HEK293 (cell line): ENCODE measurements around the gene RASD1.

ENCODE experiments used
- CTCF ChIA-PET: fragments of 350-600 bp; formaldehyde crosslinking; extraction: SDS; loops from one replicate; lab custom pipeline; 2021; ENCODE audit warnings: antibody characterized with exemption; lab: Yijun Ruan, JAX
- POLR2A ChIA-PET: fragments of 300-600 bp; formaldehyde crosslinking; extraction: SDS; loops from one replicate; lab custom pipeline; 2020; ENCODE audit warnings: antibody characterized with exemption, inconsistent platforms; lab: Yijun Ruan, JAX
- H3K27ac ChIP-seq: fragments of 200-500 bp; sonication (Bioruptor generic); 2 replicates; pipeline ENCODE4 v1.5.1; 2014; ENCODE audit warnings: low read depth, low read length, control low read depth, inconsistent platforms; ENCODE audit errors: extremely low read depth
- H3K36me3 ChIP-seq, 2 experiments: fragments of 200-500 bp in 1 of 2; sonication (Bioruptor generic) in 1 of 2; 1 replicate in 1 of 2; 2 replicates in 1 of 2; pipeline ENCODE4 v1.5.1; 2014 to 2017; ENCODE audit warnings: inconsistent platforms in 2 of 2, low read length in 2 of 2; ENCODE audit not compliant: control insufficient read depth in 2 of 2, insufficient read depth in 1 of 2
- H3K4me1 ChIP-seq: fragments of 200-500 bp; sonication (Bioruptor generic); 2 replicates; pipeline ENCODE4 v1.5.1; 2014; ENCODE audit warnings: mild to moderate bottlenecking, low read length, inconsistent platforms; ENCODE audit not compliant: control insufficient read depth, insufficient read depth
- H3K4me3 ChIP-seq: 2 replicates; pipeline ENCODE4 v1.5.1; 2011; ENCODE audit warnings: low read depth, mild to moderate bottlenecking, control low read depth, low read length, moderate library complexity
- H3K9me3 ChIP-seq: fragments of 200-500 bp; sonication (Bioruptor generic); 2 replicates; pipeline ENCODE4 v1.5.1; 2014; ENCODE audit warnings: low read depth, low read length, inconsistent platforms; ENCODE audit not compliant: control insufficient read depth, insufficient read depth
- FEZF1 ChIP-seq: fragments of 450-650 bp; formaldehyde crosslinking; IDR thresholded peaks from 2 replicates; pipeline ENCODE4 v1.5.1; 2016; ENCODE audit warnings: missing biosample characterization, missing genetic modification characterization
- GLIS2 ChIP-seq: fragments of 450-650 bp; formaldehyde crosslinking; IDR thresholded peaks from 2 replicates; pipeline ENCODE4 v1.5.1; 2016; ENCODE audit warnings: missing biosample characterization, missing genetic modification characterization
- IKZF3 ChIP-seq: fragments of 450-650 bp; IDR thresholded peaks from 2 replicates; pipeline ENCODE4 v1.5.0; 2018; ENCODE audit warnings: missing biosample characterization, mild to moderate bottlenecking, missing genetic modification characterization, moderate library complexity
- KLF9 ChIP-seq: fragments of 450-650 bp; formaldehyde crosslinking; IDR thresholded peaks from 2 replicates; pipeline ENCODE4 v1.5.1; 2016; ENCODE audit warnings: missing biosample characterization, missing genetic modification characterization, low read depth
- RBAK ChIP-seq: fragments of 450-650 bp; formaldehyde crosslinking; IDR thresholded peaks from 2 replicates; pipeline ENCODE4 v1.5.1; 2016; ENCODE audit warnings: missing biosample characterization, missing genetic modification characterization
- SETDB1 ChIP-seq: IDR thresholded peaks from one replicate; pipeline ENCODE4 v1.6.1; 2017; ENCODE audit warnings: mild to moderate bottlenecking, low read length, moderate library complexity, mixed read lengths; ENCODE audit not compliant: insufficient read length
- SP3 ChIP-seq: fragments of 450-650 bp; formaldehyde crosslinking; IDR thresholded peaks from 2 replicates; pipeline ENCODE4 v1.5.1; 2016; ENCODE audit warnings: missing biosample characterization, missing genetic modification characterization
- TCF7L2 ChIP-seq: IDR thresholded peaks from 2 replicates; pipeline ENCODE4 v1.6.1; 2011; ENCODE audit warnings: low read depth, mild to moderate bottlenecking, inconsistent platforms, low read length, moderate library complexity, borderline replicate concordance
- ZNF10 ChIP-seq: fragments of 450-650 bp; formaldehyde crosslinking; IDR thresholded peaks from 2 replicates; pipeline ENCODE4 v1.5.1; 2017; ENCODE audit warnings: missing biosample characterization, missing genetic modification characterization
- ZNF140 ChIP-seq: fragments of 450-650 bp; formaldehyde crosslinking; IDR thresholded peaks from 2 replicates; pipeline ENCODE4 v1.5.1; 2016; ENCODE audit warnings: missing biosample characterization, missing genetic modification characterization
- ZNF174 ChIP-seq: fragments of 450-650 bp; formaldehyde crosslinking; IDR thresholded peaks from 2 replicates; pipeline ENCODE4 v1.5.0; 2017; ENCODE audit warnings: missing biosample characterization, mild to moderate bottlenecking, missing genetic modification characterization
- ZNF2 ChIP-seq: fragments of 450-650 bp; formaldehyde crosslinking; IDR thresholded peaks from 2 replicates; pipeline ENCODE4 v1.5.1; 2016; ENCODE audit warnings: missing biosample characterization, missing genetic modification characterization
- ZNF211 ChIP-seq: fragments of 450-650 bp; formaldehyde crosslinking; IDR thresholded peaks from 2 replicates; pipeline ENCODE4 v1.5.1; 2016; ENCODE audit warnings: low read depth, missing biosample characterization, missing genetic modification characterization
- ZNF266 ChIP-seq: fragments of 450-650 bp; formaldehyde crosslinking; IDR thresholded peaks from 2 replicates; pipeline ENCODE4 v1.5.1; 2016; ENCODE audit warnings: missing biosample characterization, missing genetic modification characterization, low read depth
- ZNF274 ChIP-seq, 2 experiments: fragments of 200-500 bp in 1 of 2; fragments of 450-650 bp in 1 of 2; sonication (Bioruptor generic) in 1 of 2; formaldehyde crosslinking in 1 of 2; IDR thresholded peaks; 2 replicates each; pipeline versions ENCODE4 v1.5.1 to v1.6.1; 2014 to 2016; ENCODE audit warnings: borderline replicate concordance in 1 of 2, inconsistent platforms in 1 of 2, low read length in 1 of 2, missing biosample characterization in 1 of 2, missing genetic modification characterization in 1 of 2
- ZNF391 ChIP-seq: fragments of 450-650 bp; formaldehyde crosslinking; IDR thresholded peaks from 2 replicates; pipeline ENCODE4 v1.5.1; 2016; ENCODE audit warnings: low read depth, missing biosample characterization, missing genetic modification characterization, borderline replicate concordance
- ZNF48 ChIP-seq: fragments of 450-650 bp; formaldehyde crosslinking; IDR thresholded peaks from 2 replicates; pipeline ENCODE4 v1.5.1; 2016; ENCODE audit warnings: missing biosample characterization, missing genetic modification characterization
- ZNF521 ChIP-seq: fragments of 450-650 bp; formaldehyde crosslinking; IDR thresholded peaks from 2 replicates; pipeline ENCODE4 v1.5.1; 2017; ENCODE audit warnings: missing biosample characterization, mild to moderate bottlenecking, missing genetic modification characterization
- ZNF548 ChIP-seq: fragments of 450-650 bp; formaldehyde crosslinking; IDR thresholded peaks from 2 replicates; pipeline ENCODE4 v1.5.1; 2016; ENCODE audit warnings: missing biosample characterization, missing genetic modification characterization
- ZNF600 ChIP-seq: fragments of 450-650 bp; formaldehyde crosslinking; IDR thresholded peaks from 2 replicates; pipeline ENCODE4 v1.5.1; 2016; ENCODE audit warnings: missing biosample characterization, missing genetic modification characterization
- ZNF624 ChIP-seq: fragments of 450-650 bp; formaldehyde crosslinking; IDR thresholded peaks from 2 replicates; pipeline ENCODE4 v1.5.1; 2017; ENCODE audit warnings: missing biosample characterization, missing genetic modification characterization
- ZNF747 ChIP-seq: fragments of 450-650 bp; formaldehyde crosslinking; IDR thresholded peaks from 2 replicates; pipeline ENCODE4 v1.5.1; 2016; ENCODE audit warnings: missing biosample characterization, missing genetic modification characterization
- TF ChIP-seq, protein P1 (sequence below): fragments of 450-650 bp; formaldehyde crosslinking; IDR thresholded peaks from 2 replicates; pipeline ENCODE4 v1.5.1; 2016; ENCODE audit warnings: missing biosample characterization, missing genetic modification characterization
- TF ChIP-seq, protein P2 (sequence below): fragments of 450-650 bp; formaldehyde crosslinking; IDR thresholded peaks from 2 replicates; pipeline ENCODE4 v1.5.1; 2016; ENCODE audit warnings: missing biosample characterization, missing genetic modification characterization, borderline replicate concordance

Gene RASD1

DNA sequence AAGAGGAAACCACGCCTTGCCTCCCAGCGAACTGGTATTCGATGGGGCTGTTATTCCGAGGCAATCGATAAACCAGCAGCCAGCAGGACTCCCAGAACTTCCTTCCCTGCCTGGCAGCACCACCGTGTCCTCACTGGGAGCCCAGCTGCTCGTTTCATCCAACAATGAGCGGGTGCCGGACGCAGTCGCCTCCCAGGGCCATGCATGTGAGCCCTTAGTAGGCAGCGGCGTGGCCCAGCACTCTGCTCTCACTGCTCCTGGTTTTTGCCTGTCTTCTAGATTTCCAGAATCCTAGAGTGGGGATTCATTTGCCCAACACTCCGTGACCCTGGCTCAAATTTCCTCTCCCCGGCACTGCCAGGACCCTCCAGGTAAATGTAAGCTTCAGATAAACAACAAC lies 29.1 kb upstream of the RASD1 start:
- Histone ChIP-seq H3K9me3 (no peaks in the 10 kb centered on the region), H3K27ac (no peak overlapping the region), H3K4me3 (no peak overlapping the region), H3K36me3 (no peaks in the 10 kb centered on the region), H3K4me1 (peaks cover 2% of the 10 kb centered on the region; the same call in 1 of the 2 replicates)
- ChIA-PET POLR2A (no interaction called here), CTCF (interaction anchor here (2.2 kb wide), 1 partner anchor 43 kb away, joined by 5 read pairs; no protein-coding TSS in a partner anchor)
- TF ChIP-seq SP3 (tag by site-specific recombination) (no peak), ZNF747 (tag by site-specific recombination) (no peak), ZNF624 (tag by site-specific recombination) (no peak), IKZF3 (no peak), ZNF391 (no peak), ZNF548 (tag by site-specific recombination) (no peak)

DNA sequence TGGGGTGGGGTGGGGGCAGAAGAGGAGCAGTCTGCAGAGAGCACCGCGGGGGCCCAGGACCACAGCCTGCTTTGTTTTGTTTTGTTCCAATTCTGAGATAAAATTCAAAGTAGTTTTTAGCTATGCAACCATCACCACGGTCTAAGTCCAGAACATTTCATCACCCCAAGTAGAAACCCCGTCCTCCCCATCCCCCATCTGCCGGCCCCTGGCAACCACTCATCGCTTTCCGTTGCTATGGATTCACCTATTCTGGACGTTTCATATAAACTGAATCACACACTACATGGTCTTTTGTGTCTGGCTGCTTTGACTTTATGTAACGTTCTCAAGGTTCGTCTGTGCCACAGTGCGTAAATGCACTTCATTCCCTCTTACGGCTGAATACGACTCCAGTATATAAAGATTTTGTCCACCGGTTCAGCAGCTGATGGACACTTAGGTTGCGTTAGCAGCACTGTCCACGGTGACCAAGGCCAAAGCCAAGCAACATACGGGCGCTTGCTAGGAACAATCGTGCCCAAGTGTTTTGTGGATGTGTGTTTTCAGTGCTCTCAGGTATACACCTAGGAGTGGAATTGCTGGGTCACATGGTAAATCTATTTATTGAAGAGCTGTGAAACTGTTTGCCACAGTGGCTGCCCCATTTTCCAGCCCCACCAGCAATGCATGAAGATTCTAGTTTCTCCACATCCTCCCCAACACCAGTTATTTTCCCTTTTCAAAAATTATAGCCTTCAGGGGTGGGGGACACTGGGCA lies 27.7 kb upstream of the RASD1 start:
- Histone ChIP-seq H3K36me3 (no peaks in the 10 kb centered on the region), H3K9me3 (no peaks in the 10 kb centered on the region), H3K4me3 (no peak overlapping the region), H3K4me1 (peaks cover 2% of the 10 kb centered on the region; the same call in 1 of the 2 replicates), H3K27ac (no peak overlapping the region)
- ChIA-PET CTCF (interaction anchor here (0.6 to 1.6 kb wide), 5 partner anchors 9 to 1158 kb away, joined by 3 to 4 read pairs (median 3); partner anchors contain the start of gene FOXO3B), POLR2A (interaction anchor here (0.6 kb wide), 1 partner anchor 653 kb away, joined by 3 read pairs; no protein-coding TSS in a partner anchor)
- no peak for TF ChIP-seq TCF7L2
- TF ChIP-seq ZNF521 (tag by site-specific recombination): no peak
- TF ChIP-seq ZNF211 (tag by site-specific recombination): no peak
- no peak for TF ChIP-seq ZNF10 (tag by site-specific recombination)
- TF ChIP-seq KLF9 (tag by site-specific recombination): no peak
- no peak for TF ChIP-seq ZNF48 (tag by site-specific recombination)
- TF ChIP-seq ZNF174 (tag by site-specific recombination): no peak
- TF ChIP-seq ZNF2 (tag by site-specific recombination): no peak
- TF ChIP-seq ZNF274 (IDR thresholded peaks at IDR 0.05; ENCODE audit: low read length): no peak
- no peak for TF ChIP-seq ZNF274 (tag by site-specific recombination; IDR thresholded peaks at IDR 0.05; ENCODE audit: borderline replicate concordance)
- TF ChIP-seq ZNF600 (tag by site-specific recombination): peak; percentile 50; the same call in 1 of the 2 replicates
- 0 out of 2 replicates have a peak, but pooled peaks have one; percentile 43 for TF ChIP-seq FEZF1
- no peak for TF ChIP-seq RBAK (tag by site-specific recombination)
- TF ChIP-seq, protein P1, sequence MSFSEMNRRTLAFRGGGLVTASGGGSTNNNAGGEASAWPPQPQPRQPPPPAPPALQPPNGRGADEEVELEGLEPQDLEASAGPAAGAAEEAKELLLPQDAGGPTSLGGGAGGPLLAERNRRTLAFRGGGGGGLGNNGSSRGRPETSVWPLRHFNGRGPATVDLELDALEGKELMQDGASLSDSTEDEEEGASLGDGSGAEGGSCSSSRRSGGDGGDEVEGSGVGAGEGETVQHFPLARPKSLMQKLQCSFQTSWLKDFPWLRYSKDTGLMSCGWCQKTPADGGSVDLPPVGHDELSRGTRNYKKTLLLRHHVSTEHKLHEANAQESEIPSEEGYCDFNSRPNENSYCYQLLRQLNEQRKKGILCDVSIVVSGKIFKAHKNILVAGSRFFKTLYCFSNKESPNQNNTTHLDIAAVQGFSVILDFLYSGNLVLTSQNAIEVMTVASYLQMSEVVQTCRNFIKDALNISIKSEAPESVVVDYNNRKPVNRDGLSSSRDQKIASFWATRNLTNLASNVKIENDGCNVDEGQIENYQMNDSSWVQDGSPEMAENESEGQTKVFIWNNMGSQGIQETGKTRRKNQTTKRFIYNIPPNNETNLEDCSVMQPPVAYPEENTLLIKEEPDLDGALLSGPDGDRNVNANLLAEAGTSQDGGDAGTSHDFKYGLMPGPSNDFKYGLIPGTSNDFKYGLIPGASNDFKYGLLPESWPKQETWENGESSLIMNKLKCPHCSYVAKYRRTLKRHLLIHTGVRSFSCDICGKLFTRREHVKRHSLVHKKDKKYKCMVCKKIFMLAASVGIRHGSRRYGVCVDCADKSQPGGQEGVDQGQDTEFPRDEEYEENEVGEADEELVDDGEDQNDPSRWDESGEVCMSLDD (tag by site-specific recombination): no peak
- TF ChIP-seq ZNF266: no peak
- TF ChIP-seq, protein P2, sequence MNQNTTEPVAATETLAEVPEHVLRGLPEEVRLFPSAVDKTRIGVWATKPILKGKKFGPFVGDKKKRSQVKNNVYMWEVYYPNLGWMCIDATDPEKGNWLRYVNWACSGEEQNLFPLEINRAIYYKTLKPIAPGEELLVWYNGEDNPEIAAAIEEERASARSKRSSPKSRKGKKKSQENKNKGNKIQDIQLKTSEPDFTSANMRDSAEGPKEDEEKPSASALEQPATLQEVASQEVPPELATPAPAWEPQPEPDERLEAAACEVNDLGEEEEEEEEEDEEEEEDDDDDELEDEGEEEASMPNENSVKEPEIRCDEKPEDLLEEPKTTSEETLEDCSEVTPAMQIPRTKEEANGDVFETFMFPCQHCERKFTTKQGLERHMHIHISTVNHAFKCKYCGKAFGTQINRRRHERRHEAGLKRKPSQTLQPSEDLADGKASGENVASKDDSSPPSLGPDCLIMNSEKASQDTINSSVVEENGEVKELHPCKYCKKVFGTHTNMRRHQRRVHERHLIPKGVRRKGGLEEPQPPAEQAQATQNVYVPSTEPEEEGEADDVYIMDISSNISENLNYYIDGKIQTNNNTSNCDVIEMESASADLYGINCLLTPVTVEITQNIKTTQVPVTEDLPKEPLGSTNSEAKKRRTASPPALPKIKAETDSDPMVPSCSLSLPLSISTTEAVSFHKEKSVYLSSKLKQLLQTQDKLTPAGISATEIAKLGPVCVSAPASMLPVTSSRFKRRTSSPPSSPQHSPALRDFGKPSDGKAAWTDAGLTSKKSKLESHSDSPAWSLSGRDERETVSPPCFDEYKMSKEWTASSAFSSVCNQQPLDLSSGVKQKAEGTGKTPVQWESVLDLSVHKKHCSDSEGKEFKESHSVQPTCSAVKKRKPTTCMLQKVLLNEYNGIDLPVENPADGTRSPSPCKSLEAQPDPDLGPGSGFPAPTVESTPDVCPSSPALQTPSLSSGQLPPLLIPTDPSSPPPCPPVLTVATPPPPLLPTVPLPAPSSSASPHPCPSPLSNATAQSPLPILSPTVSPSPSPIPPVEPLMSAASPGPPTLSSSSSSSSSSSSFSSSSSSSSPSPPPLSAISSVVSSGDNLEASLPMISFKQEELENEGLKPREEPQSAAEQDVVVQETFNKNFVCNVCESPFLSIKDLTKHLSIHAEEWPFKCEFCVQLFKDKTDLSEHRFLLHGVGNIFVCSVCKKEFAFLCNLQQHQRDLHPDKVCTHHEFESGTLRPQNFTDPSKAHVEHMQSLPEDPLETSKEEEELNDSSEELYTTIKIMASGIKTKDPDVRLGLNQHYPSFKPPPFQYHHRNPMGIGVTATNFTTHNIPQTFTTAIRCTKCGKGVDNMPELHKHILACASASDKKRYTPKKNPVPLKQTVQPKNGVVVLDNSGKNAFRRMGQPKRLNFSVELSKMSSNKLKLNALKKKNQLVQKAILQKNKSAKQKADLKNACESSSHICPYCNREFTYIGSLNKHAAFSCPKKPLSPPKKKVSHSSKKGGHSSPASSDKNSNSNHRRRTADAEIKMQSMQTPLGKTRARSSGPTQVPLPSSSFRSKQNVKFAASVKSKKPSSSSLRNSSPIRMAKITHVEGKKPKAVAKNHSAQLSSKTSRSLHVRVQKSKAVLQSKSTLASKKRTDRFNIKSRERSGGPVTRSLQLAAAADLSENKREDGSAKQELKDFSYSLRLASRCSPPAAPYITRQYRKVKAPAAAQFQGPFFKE (tag by site-specific recombination): no peak
- 0 out of 2 replicates have a peak, but pooled peaks have one; percentile 4 for TF ChIP-seq GLIS2
- TF ChIP-seq ZNF140 (tag by site-specific recombination): peak; percentile 91
- TF ChIP-seq SETDB1: peak; percentile 22
